Stimulated activated CD8-positive, alpha-beta memory T cell treated with anti-CD3 and anti-CD28 coated beads, Interleukin-15, amount 100 ng/mL, for 48 hours (primary cell): ENCODE measurements around the gene NRSN2.

ENCODE experiments used
- DNase-seq, 2 donors: peaks; one replicate each; pipeline ENCODE4 v3.0.0-alpha.2; 2020; ENCODE audit warnings: low read depth in 2 of 2

The NRSN2 gene, protein sequence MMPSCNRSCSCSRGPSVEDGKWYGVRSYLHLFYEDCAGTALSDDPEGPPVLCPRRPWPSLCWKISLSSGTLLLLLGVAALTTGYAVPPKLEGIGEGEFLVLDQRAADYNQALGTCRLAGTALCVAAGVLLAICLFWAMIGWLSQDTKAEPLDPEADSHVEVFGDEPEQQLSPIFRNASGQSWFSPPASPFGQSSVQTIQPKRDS

DNA sequence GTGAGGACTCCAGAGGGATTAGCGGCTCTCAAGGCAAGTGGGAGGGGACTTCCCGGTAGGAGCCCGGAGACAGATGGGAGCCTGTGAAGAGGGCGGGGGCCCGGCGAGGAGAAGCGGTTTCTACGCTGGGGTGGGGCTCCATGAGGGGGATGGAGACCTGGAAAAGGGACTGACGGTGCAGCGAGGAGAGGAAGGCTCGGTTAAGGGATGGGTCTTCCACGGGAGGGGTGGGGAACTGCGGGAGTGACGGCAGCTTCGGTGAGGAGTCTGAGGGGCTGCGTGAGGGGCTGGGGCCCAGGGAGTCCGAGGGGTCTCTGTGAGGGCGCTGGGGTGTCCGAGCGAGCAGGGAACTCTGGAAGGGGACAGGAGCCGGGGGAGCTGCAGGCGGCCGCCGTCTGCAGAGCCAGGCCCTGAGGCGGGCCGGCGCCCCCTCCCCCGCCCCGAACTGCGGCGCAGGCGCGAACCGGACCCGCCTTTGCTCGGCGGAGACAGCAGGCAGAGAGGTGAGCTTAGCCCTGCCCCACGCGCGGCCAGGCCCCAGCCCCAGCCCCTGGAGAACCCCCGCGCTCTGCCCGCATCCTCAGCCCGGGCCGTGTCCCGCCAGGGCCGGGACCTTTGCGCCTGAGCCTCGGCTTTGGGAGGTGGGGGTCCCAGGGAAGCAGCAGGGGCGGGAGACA is at the start of gene NRSN2:
NRSN2 (plus strand) TSS at position 472 of the 677 bp plus-strand sequence. CDS start 2,533 bp downstream, outside the sequence.
- no peak for DNase-seq

DNA sequence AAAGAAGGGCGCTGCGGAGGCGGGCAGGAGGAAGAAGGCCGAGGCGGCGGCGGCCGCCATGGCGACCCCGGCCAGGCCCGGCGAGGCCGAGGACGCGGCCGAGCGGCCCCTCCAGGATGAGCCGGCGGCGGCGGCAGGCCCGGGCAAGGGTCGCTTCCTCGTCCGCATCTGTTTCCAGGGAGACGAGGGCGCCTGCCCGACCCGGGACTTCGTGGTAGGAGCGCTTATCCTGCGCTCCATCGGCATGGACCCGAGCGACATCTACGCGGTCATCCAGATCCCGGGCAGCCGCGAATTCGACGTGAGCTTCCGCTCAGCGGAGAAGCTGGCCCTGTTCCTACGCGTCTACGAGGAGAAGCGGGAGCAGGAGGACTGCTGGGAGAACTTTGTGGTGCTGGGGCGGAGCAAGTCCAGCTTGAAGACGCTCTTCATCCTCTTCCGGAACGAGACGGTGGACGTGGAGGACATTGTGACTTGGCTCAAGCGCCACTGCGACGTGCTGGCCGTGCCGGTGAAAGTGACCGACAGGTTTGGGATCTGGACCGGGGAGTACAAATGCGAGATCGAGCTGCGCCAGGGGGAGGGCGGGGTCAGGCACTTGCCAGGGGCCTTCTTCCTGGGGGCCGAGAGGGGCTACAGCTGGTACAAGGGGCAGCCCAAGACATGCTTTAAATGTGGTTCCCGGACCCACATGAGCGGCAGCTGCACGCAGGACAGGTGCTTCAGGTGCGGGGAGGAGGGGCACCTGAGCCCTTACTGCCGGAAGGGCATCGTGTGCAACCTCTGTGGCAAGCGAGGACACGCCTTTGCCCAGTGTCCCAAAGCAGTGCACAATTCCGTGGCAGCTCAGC is 48.8 kb upstream of the NRSN2 start:
- peak; percentile 30 to 41 for DNase-seq

DNA sequence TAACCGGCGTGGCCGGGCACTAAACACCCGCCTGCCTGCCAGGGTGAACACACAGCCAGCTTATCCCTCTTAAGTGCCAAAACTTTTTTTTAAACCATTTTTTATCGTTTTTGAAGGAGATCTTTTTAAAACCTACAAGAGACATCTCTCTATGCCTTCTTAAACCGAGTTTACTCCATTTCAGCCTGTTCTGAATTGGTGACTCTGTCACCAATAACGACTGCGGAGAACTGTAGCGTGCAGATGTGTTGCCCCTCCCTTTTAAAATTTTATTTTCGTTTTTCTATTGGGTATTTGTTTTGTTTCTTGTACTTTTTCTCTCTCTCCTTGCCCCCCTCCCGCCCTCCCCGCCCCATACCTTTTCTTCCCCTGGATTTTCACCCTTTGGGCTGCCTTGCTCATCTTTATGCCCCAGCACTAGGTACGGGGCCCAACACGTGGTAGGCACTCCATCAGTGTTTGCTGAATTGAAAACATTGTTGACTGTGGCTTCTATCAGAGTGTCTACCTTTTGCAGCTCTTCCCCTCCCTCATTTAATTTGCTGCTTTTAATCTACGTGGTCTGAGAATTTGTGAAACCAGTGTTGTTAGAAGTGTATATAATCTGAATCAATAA is 48.0 kb upstream of the NRSN2 start:
- no peak for DNase-seq

DNA sequence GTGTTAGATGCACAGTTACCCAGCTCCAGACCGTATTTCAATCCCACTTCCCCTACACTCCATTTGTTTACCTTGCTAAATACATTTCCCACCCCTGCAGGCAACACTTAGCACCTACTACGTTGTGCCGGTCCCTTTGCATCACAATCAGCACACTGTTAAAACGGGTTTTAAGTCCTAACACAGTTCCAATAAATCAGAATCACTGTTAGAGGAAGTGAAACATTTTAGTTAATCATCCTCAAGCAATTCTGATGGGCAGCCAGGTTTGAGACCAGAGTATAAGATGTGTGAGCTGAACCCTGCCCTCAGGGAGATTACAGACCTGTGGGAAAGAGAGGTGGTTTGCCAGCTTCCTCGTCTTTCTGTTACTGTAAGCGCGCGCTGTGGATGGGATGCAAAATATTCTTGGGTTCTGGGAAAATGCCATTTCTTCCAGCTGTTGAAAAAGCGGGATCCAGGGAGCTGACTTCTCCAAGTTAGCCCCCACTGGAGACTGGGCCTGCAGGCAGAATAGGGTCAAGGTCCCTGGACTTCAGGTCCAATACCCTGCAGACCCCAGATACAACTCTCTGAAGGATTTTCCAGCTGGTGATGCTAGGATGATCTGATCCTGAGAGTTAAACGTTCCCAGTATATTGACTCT is 46.4 kb upstream of the NRSN2 start:
- no peak for DNase-seq

DNA sequence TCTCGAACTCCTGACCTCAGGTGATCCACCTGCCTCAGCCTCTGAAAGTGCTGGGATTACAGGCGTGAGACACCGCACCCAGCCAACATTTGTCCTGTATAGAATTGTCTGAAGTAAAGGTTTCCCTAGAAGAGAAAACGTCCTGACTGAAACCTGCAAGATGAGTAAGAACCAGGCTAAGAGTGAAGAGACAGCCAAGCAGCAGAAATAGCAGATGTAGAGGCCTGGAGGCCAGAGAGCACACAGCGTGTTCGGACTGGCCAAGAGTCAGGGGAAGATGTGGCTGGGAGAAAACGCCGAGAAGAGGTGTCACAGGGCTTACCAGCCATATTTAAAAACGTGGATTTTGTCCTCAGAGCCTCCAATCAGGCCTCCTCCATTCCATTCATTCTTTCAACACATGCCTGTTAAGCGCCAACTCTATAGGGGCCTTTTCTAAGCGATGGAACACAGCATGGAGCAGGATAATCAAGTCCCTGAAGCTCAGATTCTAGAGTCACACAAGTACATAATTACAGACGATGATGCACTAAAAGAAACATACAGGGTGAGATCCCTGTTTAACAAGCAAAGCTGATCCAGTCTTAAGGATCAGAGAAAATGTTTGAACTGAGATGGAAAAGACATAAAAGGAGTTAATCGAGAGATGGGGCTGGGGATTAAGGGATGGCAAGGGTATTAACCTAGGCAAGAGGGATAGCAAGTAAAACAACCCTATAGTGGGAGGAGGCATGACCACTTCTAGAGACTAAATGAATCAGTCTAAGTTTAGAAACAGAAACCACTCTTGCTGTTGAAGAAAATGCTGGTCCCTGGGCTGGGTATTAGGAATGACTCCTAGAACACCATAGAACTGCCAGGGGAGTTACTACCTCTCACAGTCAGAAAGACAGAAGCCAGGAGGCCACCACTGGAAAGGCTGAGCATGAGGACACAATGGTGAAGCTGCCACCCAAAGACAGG is 44.7 kb upstream of the NRSN2 start:
- DNase-seq = no peak

DNA sequence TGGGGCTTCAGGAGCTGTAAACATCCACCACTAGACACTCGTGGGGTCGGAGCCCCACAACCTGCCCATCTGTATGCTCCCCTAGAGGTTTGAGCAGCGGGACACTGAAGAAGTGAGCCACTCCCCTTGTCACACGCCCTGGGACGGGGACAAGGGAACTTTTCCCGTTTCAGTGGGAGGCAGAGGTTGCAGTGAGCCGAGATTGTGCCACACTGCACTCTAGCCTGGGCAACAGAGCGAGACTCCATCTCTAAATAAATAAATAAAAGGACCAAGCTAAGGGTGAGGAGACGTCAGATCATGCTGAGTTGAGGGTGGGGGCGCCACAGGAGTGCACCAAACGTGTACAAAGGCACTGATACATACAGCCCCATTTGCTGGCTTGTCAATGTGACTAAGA is 41.2 kb upstream of the NRSN2 start:
- DNase-seq = no peak

DNA sequence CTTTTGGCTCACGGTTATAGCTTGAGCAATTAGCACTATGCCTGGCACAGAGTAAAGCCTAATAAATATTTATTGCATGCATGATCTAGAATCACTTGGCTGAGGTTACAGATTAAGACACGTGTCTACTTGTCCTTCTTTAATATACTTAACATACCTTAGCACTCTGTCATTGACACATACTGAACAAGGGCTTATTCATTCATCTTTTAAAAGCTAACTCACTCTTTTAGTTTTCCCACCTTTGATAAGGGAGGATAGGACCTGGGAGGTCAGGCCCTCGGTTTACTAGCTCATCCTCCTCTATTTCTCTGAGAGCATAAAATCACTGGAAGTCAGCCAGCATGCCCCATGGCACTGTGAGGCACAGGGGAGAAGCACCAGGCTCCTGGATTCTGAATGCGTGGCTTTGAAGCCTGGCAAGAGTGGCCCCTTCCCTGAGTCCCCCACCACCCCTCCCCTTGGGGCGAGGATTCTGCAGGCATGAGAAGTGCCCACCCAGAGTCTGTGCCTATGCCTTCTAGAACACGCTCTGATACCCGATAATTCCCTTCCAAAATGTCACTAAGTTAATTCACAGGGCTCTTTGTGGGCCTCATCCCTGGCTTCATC is 38.4 kb upstream of the NRSN2 start:
- DNase-seq = no peak

DNA sequence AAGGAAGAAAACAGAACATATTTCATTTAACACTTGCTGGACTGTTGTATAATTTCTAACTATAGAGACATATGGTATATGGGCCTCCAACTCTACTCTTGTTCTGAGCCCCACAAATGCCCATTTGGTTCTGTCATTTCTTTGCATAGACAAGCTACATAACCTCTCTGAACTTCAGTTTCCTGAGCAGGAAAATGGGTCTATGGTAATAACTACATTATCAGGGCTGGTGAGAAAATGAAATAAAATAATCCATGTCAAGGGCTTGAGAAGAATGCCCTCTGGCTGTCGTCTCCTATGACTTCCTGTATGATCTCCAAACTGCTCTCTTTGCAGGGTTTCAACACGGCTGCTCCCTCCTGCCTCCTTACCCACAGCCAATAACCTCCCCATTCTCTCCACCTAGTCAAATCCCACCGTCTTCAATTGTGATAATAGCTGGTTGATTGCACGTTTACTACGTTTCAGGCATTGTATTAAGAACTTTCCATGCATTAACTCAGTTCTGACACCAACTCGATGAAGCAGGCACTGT is 37.5 kb upstream of the NRSN2 start:
- no peak for DNase-seq

DNA sequence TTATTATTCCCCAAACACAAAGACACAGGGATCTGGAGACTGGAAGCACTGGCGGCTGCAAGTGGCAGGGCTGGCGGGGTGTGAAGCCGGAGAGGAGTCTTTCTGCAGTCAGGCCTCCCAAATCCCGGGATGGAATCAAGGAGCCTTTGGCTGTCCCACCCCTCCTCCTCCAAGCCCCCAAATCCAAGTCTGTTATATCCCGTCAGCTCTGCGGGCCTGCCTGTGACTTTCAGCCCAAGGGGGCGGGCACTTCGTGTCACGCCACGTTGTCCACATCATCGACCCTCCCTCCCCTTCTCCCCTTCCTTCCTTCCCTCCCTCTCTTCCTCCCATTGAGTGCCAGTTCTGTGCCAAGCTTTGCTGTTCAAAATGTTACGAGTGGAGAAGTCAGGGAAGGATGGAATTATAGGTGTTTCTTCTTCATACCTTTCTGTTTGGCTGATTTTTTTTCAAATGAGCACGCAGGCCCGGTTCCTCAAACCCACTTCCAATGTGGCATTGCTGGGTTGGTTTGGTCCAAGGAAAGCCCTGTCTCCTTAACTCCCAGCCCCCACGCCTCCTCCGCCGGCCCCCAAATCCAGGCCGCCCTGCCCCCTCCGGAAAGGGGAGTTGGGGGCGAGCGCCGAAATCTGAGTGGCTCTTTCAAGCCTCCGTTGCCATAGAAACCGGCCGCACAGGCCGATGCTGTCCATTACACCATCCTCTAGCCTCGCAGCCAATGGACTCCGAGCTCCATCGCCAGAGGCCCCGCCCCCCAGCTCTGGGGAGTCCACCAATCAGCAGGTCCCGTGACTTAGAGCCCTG is 36.9 kb upstream of the NRSN2 start:
- peak; percentile 76 to 86 for DNase-seq

DNA sequence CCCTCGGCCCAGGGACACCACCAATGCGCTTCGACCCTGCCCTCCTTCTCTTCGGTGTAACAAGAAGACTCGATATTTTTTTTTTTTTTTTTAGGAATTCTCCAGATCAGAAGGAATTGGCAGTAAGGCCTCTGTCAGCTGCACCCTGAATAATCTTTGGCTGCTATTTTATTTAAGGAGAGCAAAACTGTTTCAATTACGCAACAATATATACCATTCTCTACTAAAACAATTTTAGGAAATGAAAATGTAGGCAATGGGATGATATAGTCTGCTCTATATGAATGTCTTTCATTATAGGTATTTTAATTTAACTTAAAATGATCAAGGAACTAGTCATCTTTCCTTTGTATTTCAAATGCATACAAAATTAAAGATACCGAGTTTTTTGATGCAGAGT is 36.3 kb upstream of the NRSN2 start:
- DNase-seq = no peak

DNA sequence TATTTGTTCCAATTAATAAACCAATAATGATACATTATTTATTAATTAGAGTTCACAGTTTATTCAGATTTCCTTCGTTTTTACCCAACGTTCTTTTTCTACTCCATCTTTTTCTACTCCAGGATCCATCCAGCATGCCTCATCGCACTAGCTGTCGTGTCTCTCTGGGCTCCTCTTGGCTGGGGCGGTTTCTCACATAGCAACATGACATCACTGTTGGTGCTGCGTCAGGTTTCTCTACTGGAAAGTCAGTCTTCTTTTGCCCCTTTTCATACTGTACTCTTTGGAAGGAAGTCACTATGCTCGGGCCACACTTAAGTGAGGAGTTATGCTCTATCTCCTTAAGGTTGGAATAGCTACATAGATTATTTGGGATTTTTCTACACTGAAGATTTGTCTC is 35.3 kb upstream of the NRSN2 start:
- DNase-seq = no peak

DNA sequence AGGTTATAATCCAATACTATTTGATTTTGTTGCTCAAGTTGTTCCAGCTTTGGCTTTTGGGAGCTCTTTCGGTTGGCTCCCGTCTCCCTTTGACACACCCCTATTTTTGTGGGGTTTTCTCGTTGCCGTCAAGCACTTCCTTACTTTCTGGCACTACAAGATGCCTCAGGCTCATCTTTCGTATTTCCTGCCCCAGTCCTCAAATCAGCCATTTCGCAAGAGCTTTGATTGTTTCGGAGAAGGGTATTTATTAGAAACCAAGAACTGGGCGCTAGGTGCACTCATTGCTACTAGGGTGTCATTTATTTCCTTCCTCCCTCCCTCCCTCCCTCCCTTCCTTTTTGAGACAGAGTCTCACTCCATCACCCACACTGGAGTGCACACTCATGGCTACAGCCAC is 34.8 kb upstream of the NRSN2 start:
- DNase-seq = no peak

DNA sequence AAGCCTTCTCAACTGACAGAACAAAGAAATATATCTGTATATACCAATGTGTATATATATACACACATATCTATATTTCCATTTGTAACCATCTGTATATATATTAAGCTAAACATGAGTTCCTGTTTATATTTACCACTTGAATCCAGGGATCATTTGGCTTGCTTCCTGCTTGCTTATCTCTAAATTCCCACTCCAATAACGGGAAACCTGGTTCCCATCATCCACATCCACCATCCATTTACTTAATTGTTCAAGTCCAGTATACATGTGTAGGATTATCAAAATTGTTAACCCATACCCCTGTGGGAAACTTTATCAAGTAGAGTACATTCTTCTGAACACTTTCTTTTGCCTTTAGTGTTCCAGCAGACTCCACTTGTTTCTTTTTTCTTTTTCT is 34.0 kb upstream of the NRSN2 start:
- no peak for DNase-seq

DNA sequence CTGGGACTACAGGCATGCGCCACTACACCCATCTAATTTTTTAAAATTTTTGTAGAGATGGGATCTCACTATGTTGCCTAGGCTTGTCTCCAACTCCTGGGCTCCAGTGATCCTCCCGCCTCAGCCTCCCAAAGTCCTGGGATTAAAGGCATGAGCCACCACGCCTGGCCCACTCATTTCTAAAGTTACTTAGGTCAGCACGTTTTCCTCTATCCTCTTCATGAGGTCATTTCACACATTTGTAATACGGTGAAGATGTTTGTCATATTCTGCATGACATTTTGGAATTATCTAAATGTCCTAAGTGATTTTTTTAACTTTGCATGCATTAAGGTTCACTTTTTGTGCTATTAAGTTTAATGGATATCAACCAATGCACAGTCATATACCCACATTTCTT is 33.5 kb upstream of the NRSN2 start:
- no peak for DNase-seq

DNA sequence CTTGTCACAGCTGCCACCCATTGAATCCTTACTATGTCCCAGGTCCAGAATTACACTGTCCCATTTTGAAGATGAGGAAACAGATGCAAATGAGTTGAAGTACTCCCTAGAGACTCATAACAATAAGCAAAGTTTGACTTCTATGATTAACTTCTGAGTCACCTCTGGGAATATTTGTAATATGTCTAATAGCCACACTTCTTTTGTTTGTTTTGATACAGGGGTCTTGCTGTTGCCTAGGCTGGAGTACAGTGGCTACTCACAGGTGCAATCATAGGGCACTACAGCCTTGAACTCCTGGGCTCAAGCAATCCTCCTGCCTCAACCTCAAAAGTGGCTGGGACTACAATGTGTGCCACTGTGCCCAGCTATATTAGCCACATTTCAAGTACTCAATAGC is 33.0 kb upstream of the NRSN2 start:
- DNase-seq = no peak

DNA sequence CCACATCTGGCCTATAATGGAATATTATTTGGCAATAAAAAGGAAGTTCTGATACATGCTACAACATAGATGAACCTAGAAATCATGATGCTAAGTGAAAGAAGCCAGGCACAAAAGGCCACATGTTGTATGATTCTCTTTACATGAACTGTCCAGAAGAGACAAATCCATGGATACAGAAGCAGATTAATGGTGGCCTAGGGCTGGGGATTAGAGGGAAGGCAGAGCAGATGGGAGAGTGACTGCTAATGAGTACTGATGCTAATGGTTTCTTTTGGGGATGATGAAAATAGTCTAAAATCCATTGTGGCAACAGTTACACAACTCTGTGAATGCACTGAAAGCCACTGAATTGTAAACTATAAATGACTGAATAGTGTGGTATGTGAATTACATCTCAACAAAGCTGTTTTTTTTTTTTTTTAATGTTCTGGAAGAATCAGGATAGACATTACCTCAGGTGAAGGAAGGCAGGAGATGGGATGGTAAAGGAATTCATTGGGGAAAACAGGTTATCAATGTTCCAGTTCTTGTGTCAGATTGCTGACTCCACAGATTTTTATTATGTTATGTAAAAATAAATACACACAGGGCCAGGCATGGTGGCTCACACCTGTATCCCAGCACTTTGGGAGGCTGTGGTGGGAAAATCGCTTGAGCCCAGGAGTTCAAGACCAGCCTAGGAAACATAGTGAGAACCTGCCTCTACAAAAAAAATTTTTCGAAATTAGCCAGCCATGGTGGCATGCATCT is 30.4 kb upstream of the NRSN2 start:
- no peak for DNase-seq

DNA sequence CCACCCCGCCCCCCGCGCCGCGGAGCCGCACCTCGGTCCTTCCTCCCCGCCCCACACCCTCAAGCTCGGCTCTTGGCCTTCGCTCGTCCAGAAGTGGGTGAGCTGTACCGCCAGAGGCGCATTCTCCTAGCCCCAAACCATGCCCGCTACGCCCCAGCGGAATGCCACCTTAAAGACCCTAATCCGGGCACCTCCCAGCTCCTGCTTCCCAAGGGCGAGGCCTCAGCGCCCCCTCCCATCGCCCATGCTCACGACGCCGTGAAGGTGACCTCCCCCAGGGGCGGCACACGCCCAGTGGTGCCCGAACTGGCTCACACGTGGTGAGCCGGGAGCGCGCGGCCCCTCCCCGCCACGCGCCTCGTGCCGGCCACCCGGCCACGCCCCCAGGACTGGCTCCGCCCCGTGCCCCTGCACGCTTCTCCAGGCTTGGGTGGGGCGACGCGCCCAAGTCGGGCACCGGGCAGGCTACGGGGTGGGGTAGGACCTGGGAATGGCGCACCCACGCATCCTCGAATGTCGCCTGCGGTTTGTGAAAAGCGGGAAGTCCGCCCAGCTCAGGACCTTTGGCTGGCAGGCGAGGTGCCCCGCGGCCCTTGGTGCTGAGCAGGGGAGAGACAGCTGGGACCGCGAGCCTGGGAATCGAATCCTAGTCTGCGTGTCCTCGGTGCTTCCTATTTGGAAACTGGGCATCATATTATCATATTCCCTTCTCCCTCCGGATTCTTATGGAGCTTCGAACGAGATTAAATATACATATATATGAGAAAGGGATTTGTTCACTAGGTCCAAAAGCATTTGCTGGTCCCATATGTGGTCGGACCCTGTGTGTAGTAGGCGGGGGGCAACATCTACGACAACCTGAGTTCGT is 22.5 kb upstream of the NRSN2 start:
- DNase-seq = peak; percentile 86 to 87
